SKM-1 treated with dmso at 0.1 percent for 144 hours (cell line): ENCODE measurements around the gene ZMYND12.

Source experiments
- DNase-seq: peaks from one replicate; lab custom pipeline; 2025; ENCODE audit not compliant: unreplicated experiment; lab: John Stamatoyannopoulos, UW

The ZMYND12 gene

GRCh38 chr1:42442662-42443061, 13.2 kb downstream of the ZMYND12 start:
- DNase-seq = peak; percentile 39

DNA sequence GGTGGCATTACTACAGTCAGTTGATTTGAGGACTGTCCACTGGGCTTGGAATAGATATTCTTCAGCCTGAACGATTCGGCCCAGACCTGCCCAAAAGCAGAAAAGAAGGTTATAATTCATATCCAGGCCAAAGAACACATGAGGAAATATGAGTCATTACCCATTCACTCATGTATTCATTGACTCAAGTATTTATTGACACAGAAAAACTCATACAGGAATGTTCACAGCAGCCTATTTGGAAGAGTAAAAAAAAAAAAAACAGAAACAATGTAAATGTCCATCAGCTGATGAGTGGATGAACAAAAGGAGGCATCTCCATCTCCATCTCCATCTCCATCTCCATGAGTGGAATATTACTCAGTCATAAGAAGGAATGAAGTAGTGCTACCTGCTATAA, 15.9 kb downstream of the ZMYND12 start:
- no peak for DNase-seq

DNA sequence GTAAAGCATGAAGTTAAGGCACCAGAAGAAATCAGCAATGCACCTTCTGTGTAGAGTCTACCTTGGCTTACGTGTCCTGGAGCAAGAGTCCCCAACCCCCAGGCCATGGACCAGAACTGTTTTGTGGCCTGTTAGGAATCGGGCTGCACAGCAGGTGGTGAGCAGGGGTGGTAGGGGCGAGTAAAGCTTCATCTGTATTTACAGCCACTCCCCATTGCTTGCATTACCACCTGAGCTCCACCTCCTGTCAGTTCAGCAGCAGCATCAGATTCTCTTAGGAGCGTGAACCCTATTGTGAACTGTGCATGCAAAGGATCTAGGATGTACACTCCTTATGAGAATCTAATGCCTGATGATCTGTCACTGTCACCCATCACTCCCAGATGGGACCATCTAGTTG, 21.5 kb downstream of the ZMYND12 start:
- DNase-seq = no peak

- no peak for DNase-seq
Observed at GRCh38 chr1:42433369-42433768, 22.5 kb downstream of the ZMYND12 start.

GRCh38 chr1:42432714-42433113, 23.1 kb downstream of the ZMYND12 start:
- DNase-seq = no peak

GRCh38 chr1:42431514-42431913, 24.3 kb downstream of the ZMYND12 start:
- no peak for DNase-seq

DNA sequence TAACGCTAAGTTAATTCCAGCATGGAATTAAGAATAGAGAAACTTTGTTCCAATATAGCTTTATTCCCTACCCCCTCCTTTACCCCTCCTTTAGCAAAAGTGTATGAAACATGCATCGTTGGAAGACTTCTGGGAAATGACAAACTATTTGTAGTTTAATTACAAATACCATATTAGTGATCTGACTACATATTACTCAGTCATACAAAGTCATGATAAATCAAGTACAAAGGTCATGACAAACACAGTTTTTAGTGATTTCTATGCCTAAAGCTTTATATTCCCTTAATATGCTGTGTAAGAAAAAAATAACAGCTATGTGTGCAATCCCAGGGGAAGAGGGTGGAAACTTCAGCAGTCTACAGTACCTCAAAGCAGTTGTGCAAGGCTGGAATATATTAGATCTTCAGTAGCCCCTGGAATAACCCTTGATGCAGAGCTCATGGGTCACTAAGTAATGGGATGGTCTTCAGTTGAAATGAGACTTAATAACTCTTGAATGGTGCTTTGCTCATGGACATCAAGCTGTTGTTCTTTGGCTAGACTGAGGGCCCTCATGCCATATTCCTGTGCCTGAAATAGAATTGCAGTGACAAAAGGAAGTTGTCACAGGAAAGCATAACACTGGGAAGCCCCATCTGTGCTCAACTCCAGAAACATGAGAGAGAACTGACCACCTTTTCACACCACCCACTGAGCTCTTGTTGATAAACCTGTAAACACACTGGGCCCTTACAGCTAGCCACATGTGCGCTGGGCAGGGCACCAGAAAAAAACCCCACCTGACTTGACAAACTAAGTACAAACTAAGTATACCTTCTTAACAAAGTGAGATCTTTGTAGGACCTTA, 25.3 kb downstream of the ZMYND12 start:
- DNase-seq = no peak

- DNase-seq = no peak
Observed at GRCh38 chr1:42429603-42430002, 26.2 kb downstream of the ZMYND12 start.

GRCh38 chr1:42427240-42427639, 28.6 kb downstream of the ZMYND12 start:
- DNase-seq = no peak

DNA sequence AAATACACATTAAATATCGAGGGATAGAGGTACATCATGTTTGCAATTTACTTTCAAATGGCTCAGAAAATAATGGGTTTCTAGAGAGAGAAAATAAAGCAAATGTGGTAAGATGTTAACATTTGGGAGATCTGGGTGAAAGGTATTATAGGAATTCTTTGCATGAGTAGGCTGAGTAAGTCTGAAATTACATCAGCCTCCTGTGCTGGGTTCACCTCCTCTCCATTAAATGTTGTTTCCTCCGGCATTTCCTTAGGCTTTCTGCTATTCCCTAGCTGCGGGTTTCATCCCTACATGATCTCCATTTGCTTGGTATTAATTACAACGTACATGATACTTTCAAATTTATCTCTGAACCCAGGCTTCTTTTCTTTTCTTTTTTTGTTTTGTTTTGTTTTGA, 31.6 kb downstream of the ZMYND12 start:
- DNase-seq = no peak

DNA sequence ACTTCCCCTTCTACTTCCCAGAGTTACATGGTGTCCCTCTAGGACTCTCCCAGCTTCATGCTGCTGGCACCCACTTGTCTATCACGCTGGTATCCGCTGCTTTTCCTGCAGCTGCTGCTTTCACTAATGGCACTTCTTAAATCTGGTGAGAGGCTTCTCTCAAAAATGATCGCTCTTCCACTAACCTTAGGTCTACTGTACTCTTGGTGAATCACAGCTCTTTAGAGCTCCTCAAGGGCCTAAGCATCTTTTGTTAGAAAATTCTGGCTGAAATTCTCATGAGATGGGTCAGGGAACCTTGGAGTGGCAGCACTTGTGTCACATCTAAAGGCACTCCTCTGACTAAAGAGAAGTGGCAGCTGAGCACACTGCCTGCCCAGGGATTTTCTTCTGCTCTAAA, 32.1 kb downstream of the ZMYND12 start:
- DNase-seq = no peak

DNA sequence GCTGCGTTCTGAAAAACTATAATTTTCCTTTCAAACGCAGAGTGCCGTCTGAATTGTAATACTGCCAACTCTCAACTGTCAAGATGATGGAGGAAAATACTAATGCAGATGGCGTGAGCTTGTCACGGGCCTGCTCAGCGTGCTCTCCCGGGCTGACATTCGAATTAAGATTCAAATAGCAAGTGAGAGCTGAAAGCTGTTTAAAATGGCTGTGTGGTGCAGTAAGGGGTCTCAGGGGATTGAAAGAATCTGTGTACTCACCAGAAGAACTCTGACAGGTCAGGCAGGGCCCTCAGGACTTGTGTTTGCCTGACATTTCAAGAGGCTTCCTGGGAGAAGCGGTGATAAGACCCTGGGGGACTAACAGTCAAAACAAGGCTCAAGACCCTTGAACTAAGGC, 33.1 kb downstream of the ZMYND12 start:
- DNase-seq = no peak

DNA sequence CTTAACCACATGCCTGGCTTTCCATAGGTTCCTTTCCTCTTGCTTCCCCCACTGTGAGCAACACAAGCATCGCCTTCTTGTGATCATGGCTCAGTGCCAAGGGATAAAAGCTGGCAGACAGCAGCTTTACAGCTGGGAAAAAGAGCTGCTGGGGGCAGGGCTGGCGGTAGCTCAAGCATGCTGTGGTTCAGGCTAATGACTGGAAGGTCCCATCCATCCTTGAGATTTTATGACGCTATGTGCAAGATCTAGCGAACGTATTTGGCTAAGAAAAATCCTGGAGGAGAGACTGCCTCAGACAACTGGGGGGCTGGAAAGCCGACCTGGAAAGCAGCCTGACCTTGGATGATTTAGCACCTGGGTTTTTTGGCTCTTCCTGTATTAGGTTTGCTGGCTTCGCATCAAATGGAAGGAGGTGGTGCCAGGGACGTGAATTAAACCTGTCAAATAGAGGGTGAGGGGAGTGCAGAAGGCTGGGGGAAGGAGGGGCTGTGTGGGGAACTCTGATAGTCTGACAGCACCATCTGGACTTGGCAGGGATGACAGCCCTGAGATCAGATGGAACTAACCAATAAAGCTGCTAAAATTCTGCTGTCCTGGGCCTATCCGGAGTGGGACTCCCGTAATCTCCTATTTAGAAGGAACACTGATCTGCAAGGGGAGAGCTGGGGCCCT, 34.8 kb downstream of the ZMYND12 start:
- DNase-seq = no peak

GRCh38 chr1:42420121-42420520, 35.7 kb downstream of the ZMYND12 start:
- DNase-seq = no peak

DNA sequence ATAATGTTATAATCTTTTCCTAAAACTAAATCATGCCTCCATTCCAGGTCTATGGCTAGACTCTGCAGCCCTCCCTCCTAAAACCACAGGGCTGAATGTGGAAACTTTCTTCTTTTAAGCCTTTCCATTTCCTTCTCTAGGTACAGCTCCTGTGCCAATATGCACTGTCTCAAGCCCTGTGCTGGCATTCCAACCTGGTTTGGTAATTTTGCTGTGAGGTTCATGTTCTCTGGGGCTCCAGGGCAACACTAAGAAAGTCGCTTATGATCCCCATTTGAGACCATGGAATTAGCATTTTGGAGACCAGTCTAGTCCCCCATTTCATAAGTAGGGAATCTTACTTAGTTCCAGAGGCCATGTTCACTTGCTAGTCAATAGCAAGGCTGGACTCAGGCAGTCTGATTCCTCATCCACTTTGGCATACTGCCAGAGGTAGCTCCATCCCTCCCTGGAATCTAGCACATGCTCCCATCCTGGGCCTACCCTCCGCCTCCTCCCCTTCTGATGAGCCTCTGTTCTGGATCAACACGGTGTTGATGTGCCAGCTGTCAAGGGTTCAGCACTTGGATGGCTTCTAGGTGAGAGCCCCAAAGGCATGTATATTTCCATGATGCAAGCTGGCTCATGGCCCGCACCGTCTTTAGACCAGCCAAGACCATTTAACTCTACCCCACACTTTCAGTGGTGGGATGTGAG, 36.5 kb downstream of the ZMYND12 start:
- no peak for DNase-seq

GRCh38 chr1:42418516-42418915, 37.3 kb downstream of the ZMYND12 start:
- DNase-seq = no peak

DNA sequence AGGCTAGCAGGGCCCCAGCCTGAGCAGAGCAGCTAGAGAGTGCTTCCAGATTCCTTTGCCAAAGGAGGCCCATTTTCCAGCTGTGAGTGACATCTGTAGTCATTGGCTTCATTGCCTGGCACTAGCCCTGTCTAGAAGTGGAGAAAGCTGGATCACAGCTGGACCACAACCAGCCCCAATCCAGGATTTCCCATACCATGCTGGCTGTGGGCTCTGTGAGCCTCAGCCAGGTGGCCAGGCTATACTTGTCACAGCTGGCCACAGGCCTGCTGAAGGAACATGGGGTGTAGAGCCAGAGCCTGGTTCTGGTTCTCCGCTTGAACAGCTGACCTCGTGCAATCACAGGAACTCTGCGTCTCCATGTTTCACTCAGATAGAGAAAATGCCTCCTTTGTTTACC, 38.7 kb downstream of the ZMYND12 start:
- DNase-seq = no peak

DNA sequence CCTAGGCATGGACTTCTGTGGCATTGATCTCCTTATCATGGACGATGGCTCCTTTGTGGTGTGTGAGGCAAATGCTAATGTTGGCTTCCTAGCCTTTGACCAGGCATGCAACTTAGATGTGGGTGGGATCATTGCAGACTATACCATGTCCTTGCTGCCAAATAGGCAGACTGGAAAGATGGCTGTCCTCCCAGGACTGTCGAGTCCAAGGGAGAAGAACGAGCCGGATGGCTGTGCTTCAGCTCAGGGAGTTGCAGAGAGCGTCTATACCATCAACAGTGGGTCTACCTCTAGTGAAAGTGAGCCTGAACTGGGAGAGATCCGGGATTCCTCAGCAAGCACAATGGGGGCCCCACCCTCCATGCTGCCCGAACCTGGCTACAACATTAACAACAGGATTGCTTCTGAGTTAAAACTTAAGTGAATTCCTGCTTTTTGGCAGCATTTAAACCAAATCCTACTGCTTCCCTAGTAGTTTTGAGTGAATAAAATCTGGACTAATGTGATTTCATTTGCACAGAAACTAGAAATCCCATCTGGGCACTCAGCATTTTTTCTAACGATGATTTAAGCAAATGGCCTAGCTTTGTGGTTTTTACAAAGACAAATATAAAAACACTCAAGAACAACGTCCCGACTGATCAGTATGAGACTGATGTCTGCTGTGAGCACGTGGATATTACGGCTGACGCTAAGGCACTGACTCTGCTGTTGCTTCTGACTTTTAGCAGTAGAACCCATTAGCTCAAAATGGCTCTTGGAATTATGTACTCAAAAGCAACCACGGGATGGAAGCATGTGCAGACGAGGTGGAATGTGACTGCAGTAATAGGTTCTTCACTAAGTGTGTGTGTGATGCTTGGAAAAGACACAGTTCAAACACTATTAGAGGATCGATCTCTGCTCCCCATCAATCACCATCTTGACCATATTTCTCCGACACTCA, 41.0 kb downstream of the ZMYND12 start:
- DNase-seq = no peak

DNA sequence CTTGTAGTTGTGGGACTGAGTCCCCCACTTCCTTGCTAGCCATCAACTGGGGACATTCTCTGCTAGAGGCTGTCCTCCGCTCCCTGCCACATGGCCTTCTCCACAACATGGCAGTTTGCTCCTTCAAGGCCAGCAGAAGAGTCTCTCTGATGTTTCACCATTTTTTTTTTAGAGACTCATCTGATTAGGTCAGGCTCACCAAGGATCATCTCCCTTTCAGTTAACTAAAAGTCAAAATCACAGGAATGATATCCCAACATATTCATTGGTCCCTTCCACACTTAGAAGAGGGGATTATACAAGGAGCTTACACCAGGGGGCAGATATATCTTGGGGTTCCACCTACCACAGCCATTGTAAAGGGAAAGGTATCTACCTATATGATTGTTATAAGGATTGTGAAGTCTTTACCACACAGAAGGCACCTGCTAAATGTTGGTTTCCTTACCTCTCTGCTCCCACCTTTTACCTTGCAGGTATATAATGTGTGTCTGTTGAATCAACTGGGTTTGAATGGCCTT, 51.9 kb downstream of the ZMYND12 start:
- no peak for DNase-seq

DNA sequence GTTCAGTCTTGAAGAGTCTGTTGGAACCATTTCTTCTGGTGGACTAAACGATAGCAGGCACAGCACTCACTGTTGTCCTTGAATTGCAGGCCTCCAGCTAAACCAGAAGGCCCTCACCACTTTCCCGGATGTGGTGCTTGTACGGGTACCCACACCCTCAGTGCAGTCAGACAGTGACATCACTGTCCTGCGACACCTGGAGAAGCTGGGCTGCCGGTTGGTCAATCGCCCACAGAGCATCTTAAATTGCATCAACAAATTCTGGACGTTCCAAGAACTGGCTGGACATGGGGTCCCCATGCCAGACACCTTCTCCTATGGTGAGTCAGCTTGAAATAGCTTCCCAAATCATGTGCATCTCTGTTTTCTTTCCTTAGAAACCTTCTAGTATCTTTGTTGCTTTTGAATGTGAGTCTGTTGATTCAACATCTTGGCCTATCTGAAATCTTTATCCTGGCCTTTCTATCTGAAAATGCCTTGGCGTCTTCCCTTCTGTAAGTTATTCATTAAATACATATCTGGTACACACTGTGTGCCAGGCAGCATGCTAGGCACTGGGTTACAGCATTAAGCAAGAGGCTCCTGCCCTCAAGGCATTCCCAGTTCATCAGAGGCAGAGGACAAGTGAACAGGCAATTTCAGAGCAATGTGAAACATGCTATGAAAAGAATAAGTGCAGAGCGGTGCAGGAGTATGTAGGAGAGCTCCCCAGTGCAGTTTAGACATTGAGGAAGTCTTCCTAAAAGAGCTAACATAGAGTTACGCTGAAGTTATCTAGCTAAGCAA, 56.3 kb downstream of the ZMYND12 start:
- no peak for DNase-seq
